ENCODE data around the gene AZU1.
"Not testable (repeated sequence)": the region's sequence is repeated elsewhere in the genome, so short reads cannot be mapped to it uniquely, and the experiment has no call there.

Gene AZU1

DNA sequence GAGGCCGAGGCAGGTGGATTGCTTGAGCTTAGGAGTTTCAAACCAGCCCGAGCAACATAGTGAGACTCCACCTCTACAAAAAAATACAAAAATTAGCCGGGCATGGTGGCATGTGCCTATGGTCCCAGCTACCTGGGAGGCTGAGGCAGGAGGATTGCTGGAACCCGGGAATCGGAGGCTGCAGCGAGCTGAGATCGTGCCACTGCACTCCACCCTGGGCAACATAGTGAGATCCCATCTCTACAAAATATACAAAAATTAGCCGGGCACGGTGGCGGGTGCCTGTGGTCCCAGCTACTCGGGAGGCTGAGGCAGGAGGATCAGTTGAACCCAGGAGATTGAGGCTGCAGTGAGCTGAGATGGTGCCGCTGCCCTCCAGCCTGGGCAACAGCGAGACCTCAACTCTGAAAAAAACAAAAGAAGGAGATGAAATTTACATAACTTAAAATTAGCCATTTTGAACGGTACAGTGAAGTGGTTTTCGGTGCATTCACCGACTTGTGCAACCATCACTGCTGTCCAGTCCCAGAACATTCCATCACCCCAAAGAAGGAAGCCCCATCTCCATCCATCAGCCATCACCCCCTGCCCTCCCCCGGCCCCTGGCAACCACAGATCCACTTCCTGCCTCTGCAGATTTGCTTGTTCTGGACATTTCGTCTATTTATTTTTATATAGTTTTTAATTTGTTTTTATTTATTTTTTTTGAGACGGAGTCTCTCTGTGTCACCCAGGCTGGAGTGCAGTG, 1.6 kb upstream of the AZU1 start:
- H3K36me3 Mint-ChIP-seq (ENCODE audit: low read depth) = no peaks in the 10 kb centered on the region
- no peak overlapping the region for H3K4me3 Mint-ChIP-seq
- H3K27ac Mint-ChIP-seq = no peak overlapping the region
- H3K4me1 Mint-ChIP-seq (ENCODE audit: low read depth) = no peaks in the 10 kb centered on the region
- H3K9me3 Mint-ChIP-seq = no peaks in the 10 kb centered on the region
- H3K27me3 Mint-ChIP-seq = peaks cover 5% of the 10 kb centered on the region

DNA sequence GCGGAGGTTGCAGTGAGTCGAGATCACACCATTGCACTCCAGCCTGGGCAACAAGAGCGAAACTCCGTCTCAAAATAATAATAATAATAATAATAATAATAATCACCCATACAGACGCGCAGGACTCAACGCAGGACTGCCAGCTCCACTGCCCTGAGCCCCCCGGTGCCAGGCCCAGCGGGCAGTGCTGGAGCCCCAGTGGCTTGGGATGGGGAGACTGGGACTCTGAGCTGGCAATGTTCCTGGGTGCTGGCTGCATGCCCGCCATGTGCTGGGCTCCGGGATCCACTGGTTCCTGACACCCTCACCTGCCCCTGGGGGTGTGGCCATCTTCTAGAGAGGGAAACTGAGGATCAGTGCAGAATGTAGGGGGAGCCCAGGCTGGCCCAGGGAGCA, 325 bp upstream of the AZU1 start:
- no peak overlapping the region for H3K4me3 Mint-ChIP-seq
- H3K27ac Mint-ChIP-seq = no peak overlapping the region
- H3K36me3 Mint-ChIP-seq (ENCODE audit: low read depth) = no peaks in the 10 kb centered on the region
- H3K27me3 Mint-ChIP-seq = peaks cover 5% of the 10 kb centered on the region
- no peaks in the 10 kb centered on the region for H3K4me1 Mint-ChIP-seq (ENCODE audit: low read depth)
- no peaks in the 10 kb centered on the region for H3K9me3 Mint-ChIP-seq

GRCh38 chr19:829129-829758, 1.6 kb downstream of the AZU1 start:
- Mint-ChIP-seq H3K4me1 (ENCODE audit: low read depth) (no peaks in the 10 kb centered on the region), H3K9me3 (no peaks in the 10 kb centered on the region), H3K36me3 (ENCODE audit: low read depth) (no peaks in the 10 kb centered on the region), H3K27me3 (no peaks in the 10 kb centered on the region), H3K27ac (no peak overlapping the region), H3K4me3 (no peak overlapping the region)

- H3K36me3 Mint-ChIP-seq (ENCODE audit: low read depth) = no peaks in the 10 kb centered on the region
- no peaks in the 10 kb centered on the region for H3K9me3 Mint-ChIP-seq
- H3K27ac Mint-ChIP-seq = no peak overlapping the region
- H3K27me3 Mint-ChIP-seq = peaks cover 6% of the 10 kb centered on the region
- H3K4me1 Mint-ChIP-seq (ENCODE audit: low read depth) = no peaks in the 10 kb centered on the region
- H3K4me3 Mint-ChIP-seq = no peak overlapping the region
Measured at GRCh38 chr19:831407-832369, 4.1 kb downstream of the AZU1 start.

DNA sequence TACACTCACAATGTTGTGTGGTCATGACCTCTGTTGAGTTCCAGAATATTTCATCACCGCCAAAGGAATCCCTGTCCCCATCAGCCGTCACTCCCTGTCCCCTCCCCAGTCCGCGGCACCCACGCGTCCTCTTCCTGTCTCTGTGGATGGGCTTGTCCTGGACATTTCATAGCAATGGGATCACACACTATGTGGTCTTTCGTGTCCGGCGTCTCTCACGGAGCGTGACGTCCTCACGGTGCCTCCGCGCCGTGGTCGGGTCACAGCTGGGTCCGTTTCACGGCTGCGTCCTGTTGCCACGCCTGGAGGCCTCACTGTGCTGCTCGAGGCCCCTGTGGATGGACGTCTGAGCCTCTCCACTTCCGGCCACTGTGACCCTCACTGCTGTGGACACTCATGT, 6.6 kb downstream of the AZU1 start:
- no peak overlapping the region for H3K27ac Mint-ChIP-seq
- H3K27me3 Mint-ChIP-seq = peaks cover 6% of the 10 kb centered on the region
- no peaks in the 10 kb centered on the region for H3K9me3 Mint-ChIP-seq
- no peak overlapping the region for H3K4me3 Mint-ChIP-seq
- no peaks in the 10 kb centered on the region for H3K36me3 Mint-ChIP-seq (ENCODE audit: low read depth)
- no peaks in the 10 kb centered on the region for H3K4me1 Mint-ChIP-seq (ENCODE audit: low read depth)

DNA sequence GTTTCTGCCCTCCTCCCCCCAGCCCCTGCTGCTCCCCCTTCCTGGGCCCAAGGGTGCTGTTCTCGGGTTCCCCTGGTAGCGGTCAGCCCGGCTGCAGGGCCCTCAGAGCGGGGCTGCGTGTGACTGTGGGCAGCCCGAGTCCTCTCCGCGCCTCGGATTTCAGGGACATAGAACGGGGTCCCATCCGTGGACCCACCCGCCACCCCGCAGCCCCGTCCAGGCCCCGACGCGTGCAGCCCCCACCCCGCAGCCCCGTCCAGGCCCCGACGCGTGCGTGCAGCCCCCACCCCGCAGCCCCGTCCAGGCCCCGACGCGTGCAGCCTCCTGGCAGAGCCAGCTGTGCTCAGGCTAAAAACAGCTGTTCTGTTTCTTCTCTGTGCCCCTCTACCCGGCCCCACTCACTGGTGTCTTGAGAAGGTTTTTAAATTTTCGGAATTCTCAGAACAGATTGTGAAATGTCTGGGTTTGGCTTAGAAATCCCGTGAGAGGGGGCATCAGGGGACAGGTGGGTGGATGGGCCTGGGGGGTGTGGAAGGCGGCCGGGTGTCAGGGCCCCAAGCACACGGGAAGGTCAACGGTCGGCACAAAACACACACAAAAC, 7.7 kb downstream of the AZU1 start:
- no peak overlapping the region for H3K27ac Mint-ChIP-seq
- peaks cover 6% of the 10 kb centered on the region for H3K27me3 Mint-ChIP-seq
- no peaks in the 10 kb centered on the region for H3K36me3 Mint-ChIP-seq (ENCODE audit: low read depth)
- no peaks in the 10 kb centered on the region for H3K4me1 Mint-ChIP-seq (ENCODE audit: low read depth)
- H3K9me3 Mint-ChIP-seq = no peaks in the 10 kb centered on the region
- H3K4me3 Mint-ChIP-seq = no peak overlapping the region

DNA sequence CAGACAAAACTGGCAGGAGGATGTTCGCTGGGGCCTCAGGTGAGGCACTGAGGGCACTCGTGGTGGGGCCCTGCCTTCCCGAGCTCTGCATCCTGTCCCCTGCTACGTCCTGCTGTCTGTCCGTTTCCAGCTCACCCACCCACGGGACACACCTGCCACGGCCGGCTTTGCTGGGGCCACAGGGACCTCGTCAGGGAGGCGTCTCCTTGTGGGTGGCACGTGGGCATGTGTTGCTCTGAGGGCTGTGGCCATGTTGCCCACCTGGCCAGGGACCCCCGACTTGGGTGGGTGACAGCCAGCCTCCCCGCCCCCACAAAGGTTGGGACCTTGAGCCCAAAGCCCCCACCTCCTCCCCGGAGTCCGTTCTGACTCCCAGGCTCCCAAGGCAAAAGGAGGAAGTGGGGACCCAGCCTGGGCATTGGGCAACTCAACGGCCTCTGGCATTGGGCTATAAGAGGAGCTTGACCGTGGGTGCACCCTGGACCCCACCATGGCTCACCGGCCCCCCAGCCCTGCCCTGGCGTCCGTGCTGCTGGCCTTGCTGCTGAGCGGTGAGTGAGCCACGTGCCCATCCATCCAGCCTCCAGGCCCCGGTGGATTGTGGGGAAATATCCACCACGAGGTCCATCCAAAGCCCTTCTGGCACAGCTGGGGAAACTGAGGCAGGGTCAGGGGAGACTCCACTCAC, 13.0 kb downstream of the AZU1 start, which contains the start of gene PRTN3:
TSS of gene PRTN3 (plus strand) at position 481 of the 688 bp plus-strand sequence. CDS start at position 491, 10 bp downstream.
- Mint-ChIP-seq H3K9me3 (no peaks in the 10 kb centered on the region), H3K4me1 (ENCODE audit: low read depth) (peaks cover 3% of the 10 kb centered on the region), H3K27me3 (peaks cover 23% of the 10 kb centered on the region), H3K36me3 (ENCODE audit: low read depth) (no peaks in the 10 kb centered on the region), H3K27ac (peak within 1 kb of the TSS; percentile 38), H3K4me3 (no peak within 1 kb of the TSS)

DNA sequence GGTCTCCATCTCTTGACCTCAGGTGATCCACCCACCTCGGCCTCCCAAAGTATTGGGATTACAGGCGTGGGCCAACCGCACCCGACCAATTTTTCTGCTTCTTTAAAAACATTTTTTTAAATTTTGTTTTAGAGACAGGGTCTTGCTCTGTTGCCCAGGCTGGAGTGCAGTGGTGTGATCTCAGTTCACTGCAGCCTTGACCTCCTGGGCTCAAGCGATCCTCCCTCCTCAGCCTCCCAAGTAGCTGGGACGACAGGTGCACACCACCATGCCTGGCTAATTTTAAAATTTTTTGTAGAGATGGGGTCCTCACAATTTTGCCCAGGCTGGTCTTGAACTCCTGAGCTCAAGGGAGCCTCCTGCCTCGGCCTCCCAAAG, 15.2 kb downstream of the AZU1 start:
- H3K4me3 Mint-ChIP-seq; H3K36me3 Mint-ChIP-seq (ENCODE audit: low read depth); H3K27ac Mint-ChIP-seq; H3K4me1 Mint-ChIP-seq (ENCODE audit: low read depth); H3K9me3 Mint-ChIP-seq: not testable (repeated sequence)
- H3K27me3 Mint-ChIP-seq = peaks cover 25% of the 10 kb centered on the region

GRCh38 chr19:843180-843835, 15.7 kb downstream of the AZU1 start:
- no peaks in the 10 kb centered on the region for H3K9me3 Mint-ChIP-seq
- H3K27ac Mint-ChIP-seq = no peak overlapping the region
- peaks cover 25% of the 10 kb centered on the region for H3K27me3 Mint-ChIP-seq
- no peaks in the 10 kb centered on the region for H3K36me3 Mint-ChIP-seq (ENCODE audit: low read depth)
- no peak overlapping the region for H3K4me3 Mint-ChIP-seq
- peaks cover 3% of the 10 kb centered on the region for H3K4me1 Mint-ChIP-seq (ENCODE audit: low read depth)

DNA sequence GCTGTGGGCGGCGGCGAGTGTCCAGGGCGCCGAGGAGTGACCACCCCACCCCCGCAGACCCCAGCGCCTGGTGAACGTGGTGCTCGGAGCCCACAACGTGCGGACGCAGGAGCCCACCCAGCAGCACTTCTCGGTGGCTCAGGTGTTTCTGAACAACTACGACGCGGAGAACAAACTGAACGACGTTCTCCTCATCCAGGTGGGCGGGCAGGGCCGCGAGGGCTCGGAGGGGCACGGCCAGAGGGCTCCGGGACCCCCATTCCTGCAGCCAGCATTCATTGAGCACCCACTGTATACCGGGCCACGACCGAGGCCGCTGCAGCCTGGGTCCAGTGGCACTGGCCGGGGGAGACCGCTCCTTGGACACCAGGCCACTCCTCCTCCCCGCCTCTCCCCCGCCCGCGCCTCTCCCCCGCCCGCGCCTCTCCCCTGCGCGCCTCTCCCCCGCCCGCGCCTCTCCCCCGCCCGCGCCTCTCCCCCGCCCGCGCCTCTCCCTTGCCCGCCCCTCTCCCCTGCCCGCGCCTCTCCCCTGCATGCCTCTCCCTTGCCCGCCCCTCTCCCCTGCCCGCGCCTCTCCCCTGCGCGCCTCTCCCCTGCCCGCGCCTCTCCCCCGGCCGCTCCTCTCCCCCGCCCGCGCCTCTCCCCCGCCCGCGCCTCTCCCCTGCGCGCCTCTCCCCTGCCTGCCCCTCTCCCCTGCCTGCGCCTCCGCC, 16.4 kb downstream of the AZU1 start:
- no peaks in the 10 kb centered on the region for H3K36me3 Mint-ChIP-seq (ENCODE audit: low read depth)
- H3K27me3 Mint-ChIP-seq = peaks cover 25% of the 10 kb centered on the region
- H3K4me3 Mint-ChIP-seq = no peak overlapping the region
- no peaks in the 10 kb centered on the region for H3K9me3 Mint-ChIP-seq
- H3K4me1 Mint-ChIP-seq (ENCODE audit: low read depth) = peaks cover 3% of the 10 kb centered on the region
- H3K27ac Mint-ChIP-seq = no peak overlapping the region

- H3K27ac Mint-ChIP-seq = no peak overlapping the region
- H3K36me3 Mint-ChIP-seq (ENCODE audit: low read depth) = no peaks in the 10 kb centered on the region
- H3K4me1 Mint-ChIP-seq (ENCODE audit: low read depth) = peaks cover 3% of the 10 kb centered on the region
- no peak overlapping the region for H3K4me3 Mint-ChIP-seq
- H3K9me3 Mint-ChIP-seq = no peaks in the 10 kb centered on the region
- peaks cover 29% of the 10 kb centered on the region for H3K27me3 Mint-ChIP-seq
Measured at GRCh38 chr19:844546-844971, 16.9 kb downstream of the AZU1 start.

DNA sequence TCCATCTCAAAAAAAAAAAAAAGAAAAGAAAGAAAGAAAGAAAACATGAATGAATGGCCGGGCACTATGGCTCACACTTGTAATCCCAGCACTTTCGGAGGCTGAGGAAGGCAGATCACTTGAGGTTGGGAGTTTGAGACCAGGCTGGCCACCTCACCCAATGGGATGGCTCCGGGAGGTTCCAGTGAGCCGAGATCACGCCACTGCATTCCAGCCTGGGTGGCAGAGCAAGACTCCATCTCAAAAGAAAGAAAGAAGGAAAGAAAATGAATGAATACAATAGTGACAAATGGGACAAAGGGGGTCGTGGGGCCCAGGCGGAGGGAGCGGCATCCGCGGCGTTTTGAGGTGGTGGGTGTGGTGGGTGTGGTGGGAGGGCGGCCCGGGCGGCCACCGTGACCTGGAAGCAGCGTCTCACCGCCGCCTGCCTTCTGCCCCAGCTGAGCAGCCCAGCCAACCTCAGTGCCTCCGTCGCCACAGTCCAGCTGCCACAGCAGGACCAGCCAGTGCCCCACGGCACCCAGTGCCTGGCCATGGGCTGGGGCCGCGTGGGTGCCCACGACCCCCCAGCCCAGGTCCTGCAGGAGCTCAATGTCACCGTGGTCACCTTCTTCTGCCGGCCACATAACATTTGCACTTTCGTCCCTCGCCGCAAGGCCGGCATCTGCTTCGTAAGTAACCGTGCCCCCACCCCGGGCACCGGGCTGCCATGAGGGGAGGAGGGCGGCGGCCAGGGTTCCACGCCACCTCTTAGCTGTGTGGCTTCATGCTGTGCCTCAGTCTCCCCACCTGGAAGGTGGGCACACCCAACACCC, 18.3 kb downstream of the AZU1 start:
- no peak overlapping the region for H3K27ac Mint-ChIP-seq
- no peaks in the 10 kb centered on the region for H3K9me3 Mint-ChIP-seq
- H3K4me1 Mint-ChIP-seq (ENCODE audit: low read depth) = peaks cover 3% of the 10 kb centered on the region
- no peak overlapping the region for H3K4me3 Mint-ChIP-seq
- peaks cover 36% of the 10 kb centered on the region for H3K27me3 Mint-ChIP-seq
- H3K36me3 Mint-ChIP-seq (ENCODE audit: low read depth) = no peaks in the 10 kb centered on the region
